IPS-11a (cell line): ENCODE results near the gene TBX1.

Experiments
- H3K4me3 ChIP-seq: one replicate; pipeline ENCODE4 v1.5.1; 2013; ENCODE audit warnings: low read depth, low read length, control low read depth

TBX1 gene

GRCh38 chr22:19751497-19752245, 8.9 kb upstream of the TBX1 start:
- H3K4me3 ChIP-seq: no peak overlapping the region

DNA sequence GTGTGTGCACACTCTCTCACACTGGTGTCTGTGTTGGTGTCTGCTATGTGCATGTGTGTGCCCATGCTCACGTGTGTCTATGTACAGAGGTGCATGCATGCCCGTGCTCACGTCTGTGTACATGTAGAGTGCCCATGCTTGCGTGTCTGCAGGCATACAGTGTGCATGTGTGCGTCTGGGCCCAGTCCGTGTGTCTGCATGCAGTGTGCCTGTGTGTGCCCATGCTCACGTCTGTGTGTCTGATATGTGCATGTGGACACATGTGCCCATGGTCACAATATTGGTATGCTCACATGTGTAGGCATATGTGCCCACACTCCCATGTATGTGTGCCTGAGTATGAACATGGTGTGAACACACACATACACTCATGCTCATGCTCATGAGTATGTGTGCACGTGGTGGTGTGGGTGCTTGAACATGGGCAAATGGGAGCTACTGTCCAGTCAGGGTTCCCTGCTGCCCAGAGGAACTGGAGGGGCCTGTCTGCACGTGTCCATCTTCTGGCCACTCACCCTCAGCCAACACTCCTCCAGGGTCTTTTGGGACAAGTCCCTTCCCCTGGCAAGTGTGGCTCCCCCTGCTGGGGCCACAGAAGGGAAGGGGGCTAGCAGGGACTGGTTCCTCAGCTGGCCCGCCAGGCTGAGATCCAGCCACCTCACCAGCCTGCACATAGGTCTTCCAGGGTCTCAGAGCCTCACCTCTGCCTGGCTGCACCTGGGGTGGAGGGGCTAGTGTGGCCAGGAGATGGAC, 7.3 kb upstream of the TBX1 start:
- H3K4me3 ChIP-seq: no peak overlapping the region

GRCh38 chr22:19753996-19754700, 6.4 kb upstream of the TBX1 start:
- no peak overlapping the region for H3K4me3 ChIP-seq

DNA sequence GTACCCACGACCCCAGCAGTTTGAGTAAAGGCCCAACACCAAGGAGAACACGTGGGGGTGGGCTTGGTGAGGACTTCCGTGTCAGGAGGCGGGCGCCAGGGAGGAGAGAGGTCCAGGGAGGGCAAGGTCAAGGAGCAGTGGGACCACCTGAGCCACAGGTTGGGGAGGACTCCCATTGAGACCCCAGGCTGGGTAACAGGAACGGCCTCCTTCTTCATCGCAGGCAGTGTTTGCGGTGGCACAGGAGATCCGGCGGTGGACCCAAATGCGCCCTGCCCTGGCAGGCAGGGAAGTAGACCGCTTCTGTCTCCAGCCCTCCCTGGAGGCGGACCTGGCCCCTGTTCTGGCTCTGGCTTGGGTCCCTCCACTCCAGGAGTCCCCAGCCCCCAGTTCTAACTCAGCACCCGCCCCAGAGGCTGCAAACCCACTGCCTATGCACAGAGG, 5.9 kb upstream of the TBX1 start:
- no peak overlapping the region for H3K4me3 ChIP-seq

DNA sequence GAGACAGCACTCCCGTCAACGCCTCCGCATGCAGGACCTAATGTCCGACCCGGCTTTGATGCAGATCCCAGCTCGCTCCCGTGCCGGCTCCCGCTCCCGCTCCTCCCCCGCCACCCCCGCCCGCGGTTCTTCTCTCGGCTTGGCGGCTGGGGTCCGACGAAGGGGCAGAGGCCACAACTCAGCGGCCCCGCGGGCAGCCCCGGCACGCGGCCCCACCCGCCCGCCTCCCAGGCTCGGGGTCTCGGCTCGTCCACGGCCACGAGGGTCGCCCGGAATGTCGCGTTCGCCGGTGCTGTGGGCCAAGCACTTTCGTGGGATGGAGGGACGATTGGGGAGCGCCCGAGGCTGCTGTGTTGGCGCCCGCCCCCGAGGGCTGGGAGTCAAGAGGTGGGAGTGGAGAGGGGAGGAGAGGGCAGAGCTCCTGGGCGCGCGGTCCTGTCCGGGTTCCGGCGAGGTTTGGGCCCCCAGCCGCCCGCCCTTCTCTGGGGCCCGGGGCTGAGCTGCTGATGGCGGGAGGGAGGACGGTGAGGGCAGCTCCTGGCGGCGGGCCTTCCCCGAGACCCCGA, 5.3 kb upstream of the TBX1 start:
- no peak overlapping the region for H3K4me3 ChIP-seq

- H3K4me3 ChIP-seq: no peak overlapping the region
These were observed 4.8 kb upstream of the TBX1 start for GRCh38 chr22:19755722-19756287.

DNA sequence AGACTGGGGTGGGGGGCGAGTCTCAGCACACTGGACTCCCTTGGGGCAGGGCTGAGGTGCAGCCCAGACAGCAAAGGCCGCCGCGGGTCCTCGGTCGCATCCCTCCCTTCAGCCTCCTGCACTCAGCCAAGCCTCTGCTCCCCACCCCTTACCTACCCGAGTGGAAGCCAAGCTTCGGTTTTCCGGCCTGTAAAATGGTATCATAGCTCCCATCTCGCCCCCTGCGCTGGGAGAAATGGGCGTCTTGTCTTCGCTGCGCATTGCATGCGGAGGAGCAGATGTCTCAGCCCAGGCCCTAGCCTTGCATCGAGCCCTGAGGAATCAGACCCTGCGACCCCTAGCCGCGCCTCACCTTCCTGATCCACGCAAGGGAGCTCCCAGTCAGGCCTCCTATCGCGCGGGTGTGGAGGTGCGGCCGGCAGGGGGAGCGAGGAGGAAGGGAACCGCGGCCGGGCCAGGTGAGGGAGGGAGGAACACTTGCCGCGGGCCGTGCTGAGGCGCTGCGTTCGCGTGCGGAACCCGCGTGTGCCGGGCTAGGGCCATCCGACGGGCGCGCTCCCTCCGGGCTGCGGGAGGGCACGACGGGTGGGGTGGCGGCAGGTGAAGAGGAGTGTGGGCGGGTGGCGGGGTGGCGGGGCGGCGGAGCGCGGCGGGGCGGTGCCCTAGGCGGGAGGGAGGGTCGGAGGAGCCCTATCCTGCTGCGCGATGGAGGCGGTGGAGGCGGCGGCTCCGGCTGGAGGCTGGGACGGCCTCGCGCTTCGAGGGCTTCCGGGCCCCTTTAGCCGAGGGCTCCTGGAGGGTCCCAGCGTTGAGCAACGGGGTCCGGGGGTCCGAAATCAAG, 4.1 kb upstream of the TBX1 start:
- no peak overlapping the region for H3K4me3 ChIP-seq

- no peak overlapping the region for H3K4me3 ChIP-seq
These were observed 3.2 kb upstream of the TBX1 start for GRCh38 chr22:19757140-19757984.

- H3K4me3 ChIP-seq: no peak overlapping the region
These were observed 2.3 kb upstream of the TBX1 start for GRCh38 chr22:19757985-19758895.

DNA sequence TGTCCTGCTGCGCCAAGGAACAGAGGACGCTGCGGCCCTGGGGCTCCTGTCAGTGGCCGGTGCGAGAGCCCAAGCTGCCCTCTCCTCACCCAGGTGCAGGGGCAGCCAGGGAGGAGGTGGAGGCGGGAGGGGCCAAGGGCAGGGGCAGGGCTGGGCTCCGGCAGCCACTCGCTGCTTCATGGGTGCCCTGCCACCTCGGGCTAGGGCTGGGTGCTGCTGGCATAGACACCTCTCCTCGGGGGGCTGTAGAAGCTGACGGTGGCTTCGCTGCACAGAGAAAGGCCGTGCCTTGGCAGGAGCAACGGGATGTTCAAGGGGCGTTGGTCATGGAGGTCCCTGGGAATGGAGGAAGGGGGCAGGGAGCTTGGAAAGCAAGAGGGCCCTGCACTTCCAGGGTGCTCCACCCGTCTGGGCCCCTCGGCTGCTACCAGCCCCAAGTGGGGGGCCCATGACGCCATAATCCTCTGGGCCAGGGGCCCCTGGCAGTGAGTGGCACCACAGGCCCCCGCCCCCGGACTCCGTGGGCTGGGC, 1.6 kb upstream of the TBX1 start:
- H3K4me3 ChIP-seq: no peak overlapping the region

- no peak overlapping the region for H3K4me3 ChIP-seq
These were observed 1.0 kb upstream of the TBX1 start for GRCh38 chr22:19759427-19760057.

GRCh38 chr22:19760951-19761724, 560 bp downstream of the TBX1 start:
- peak overlapping the region; percentile 13 for H3K4me3 ChIP-seq

GRCh38 chr22:19761725-19762567, 1.4 kb downstream of the TBX1 start:
- no peak overlapping the region for H3K4me3 ChIP-seq

GRCh38 chr22:19762568-19763457, 2.2 kb downstream of the TBX1 start:
- no peak overlapping the region for H3K4me3 ChIP-seq
